H1 (cell line): ENCODE measurements around the gene NODAL. TPM values are rescaled to one million over a fixed set of nuclear protein-coding genes. Genes with fewer than 3 reads are reported as not detected.

Source experiments
- ASH2L ChIP-seq: fragments of 200-600, 300-600 bp; sonication (generic); IDR thresholded peaks from one replicate; pipeline ENCODE4 v1.7.1; 2017; ENCODE audit warnings: low read length
- CHD1 ChIP-seq: IDR thresholded peaks from 2 replicates; pipeline ENCODE4 v1.6.1; 2012; ENCODE audit warnings: low read depth, low read length, improper control_type of control experiment
- EP300 ChIP-seq, 2 experiments: IDR thresholded peaks; 1 replicate in 1 of 2; 2 replicates in 1 of 2; pipeline ENCODE4 v1.6.1; 2011 to 2012; ENCODE audit warnings: low read depth in 2 of 2, low read length in 2 of 2, mild to moderate bottlenecking in 2 of 2, borderline replicate concordance in 1 of 2, inconsistent platforms in 1 of 2, moderate library complexity in 1 of 2
- FOSL1 ChIP-seq: IDR thresholded peaks from 2 replicates; pipeline ENCODE4 v1.6.1; 2011; ENCODE audit warnings: mild to moderate bottlenecking, low read depth, low read length, moderate library complexity; ENCODE audit not compliant: insufficient read depth
- SIRT6 ChIP-seq: IDR thresholded peaks from one replicate; pipeline ENCODE4 v1.7.1; 2012; ENCODE audit warnings: low read length, inconsistent platforms
- SRF ChIP-seq: IDR thresholded peaks from 2 replicates; pipeline ENCODE4 v1.6.1; 2011; ENCODE audit warnings: mild to moderate bottlenecking, low read depth, low read length, moderate library complexity
- TAF7 ChIP-seq: optimal IDR thresholded peaks from 2 replicates; pipeline ENCODE3; 2011; ENCODE audit warnings: low read depth, mild to moderate bottlenecking, inconsistent platforms, low read length, moderate library complexity, borderline replicate concordance
- TBP ChIP-seq: IDR thresholded peaks from 2 replicates; pipeline ENCODE4 v1.6.1; 2011; ENCODE audit warnings: low read depth, low read length, improper control_type of control experiment
- YY1 ChIP-seq: IDR thresholded peaks from 2 replicates; pipeline ENCODE4 v1.6.1; 2011; ENCODE audit warnings: low read depth, mild to moderate bottlenecking, low read length
- polyA plus RNA-seq, 7 experiments: library from polyadenylated mRNA; depleted of rRNA in 3 of 7; stranded (reverse) in 5 of 7; unstranded in 2 of 7; fragments of >200 nt in 5 of 7; fragments of 200-250 nt in 2 of 7; gene quantifications; 1 replicate in 5 of 7; 2 replicates in 1 of 7; 4 replicates in 1 of 7; pipeline versions ENCODE4 v1.2.1 to v1.2.3, GENCODE V29; 2011 to 2013; ENCODE audit warnings: missing spikeins in 2 of 7, mixed read lengths in 2 of 7
- total RNA-seq: library from RNA; stranded (reverse); fragmentation: NEBNext Ultra II Directional; extraction: Animal tissue kit (Norgen Biotek cat#: 25700); gene quantifications from 2 replicates; pipeline ENCODE4 v1.2.1, GENCODE V29; 2021
- TF ChIP-seq, protein P1 (sequence below): fragments of 300-600 bp; sonication (generic); IDR thresholded peaks from 2 replicates; pipeline ENCODE4 v1.7.1; 2012; ENCODE audit warnings: low read length, moderate library complexity, mild to moderate bottlenecking, inconsistent platforms; ENCODE audit not compliant: insufficient replicate concordance

NODAL gene
- total and polyA plus RNA-seq, 2 of the 8 experiments (the other 6 are each of a cell fraction or from before 2014, with no cell fraction given), result 2.0 to 7.3 TPM

DNA sequence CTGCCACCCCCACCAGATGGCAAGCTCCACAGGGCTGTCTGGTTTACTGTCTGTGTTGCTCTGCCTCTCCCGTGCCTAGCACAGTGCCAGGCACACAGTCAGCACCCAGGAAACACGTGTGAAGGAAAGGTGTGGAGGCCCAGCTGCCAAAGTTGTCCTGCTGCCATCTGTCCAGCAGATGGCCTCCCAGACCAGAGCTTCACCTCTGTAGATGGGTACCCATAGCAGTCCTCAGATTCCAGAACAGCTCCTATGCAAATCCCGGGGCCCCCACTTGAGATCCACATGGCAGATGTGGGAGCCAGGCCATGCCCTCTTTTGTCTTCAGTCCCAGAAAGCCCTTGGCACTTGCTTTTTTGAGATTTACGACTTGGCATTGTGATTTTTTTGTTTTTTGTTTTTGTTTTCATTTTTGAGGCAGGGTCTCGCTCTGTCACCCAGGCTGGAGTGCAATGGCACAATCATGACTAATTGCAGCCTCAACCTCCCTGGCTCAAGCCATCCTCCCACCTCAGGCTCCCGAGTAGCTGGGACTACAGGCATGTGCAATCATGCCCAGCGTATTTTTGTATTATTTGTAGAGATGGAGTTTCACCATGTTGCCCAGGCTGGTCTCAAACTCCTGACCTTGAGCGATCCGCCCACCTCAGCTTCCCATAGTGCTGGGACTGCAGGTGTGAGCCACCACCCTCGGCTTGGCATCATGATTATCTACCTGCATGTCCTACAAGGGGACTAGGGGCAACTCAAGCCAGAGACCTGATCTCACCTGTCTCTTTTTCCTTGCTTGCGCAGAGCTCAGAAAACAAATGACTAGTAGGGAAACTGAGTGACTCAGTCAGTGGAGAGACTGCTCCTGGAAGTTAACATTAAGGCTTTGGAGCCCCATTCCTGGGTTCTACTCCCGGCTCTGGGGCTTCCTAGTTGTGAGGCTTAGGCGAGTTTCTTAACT, 20.2 kb upstream of the NODAL start (continued):
- TF ChIP-seq YY1 (0 out of 2 replicates have a peak, but pooled peaks have one; percentile 35), TAF7 (no peak), FOSL1 (no peak), TBP (no peak), EP300 (IDR thresholded peaks at IDR 0.05; ENCODE audit: borderline replicate concordance in 1 of 2, low read depth in 2 of 2, low read length in 2 of 2) (no peak), CHD1 (no peak), SIRT6 (no peak), SRF (no peak), ASH2L (no peak)
- TF ChIP-seq, protein P1, sequence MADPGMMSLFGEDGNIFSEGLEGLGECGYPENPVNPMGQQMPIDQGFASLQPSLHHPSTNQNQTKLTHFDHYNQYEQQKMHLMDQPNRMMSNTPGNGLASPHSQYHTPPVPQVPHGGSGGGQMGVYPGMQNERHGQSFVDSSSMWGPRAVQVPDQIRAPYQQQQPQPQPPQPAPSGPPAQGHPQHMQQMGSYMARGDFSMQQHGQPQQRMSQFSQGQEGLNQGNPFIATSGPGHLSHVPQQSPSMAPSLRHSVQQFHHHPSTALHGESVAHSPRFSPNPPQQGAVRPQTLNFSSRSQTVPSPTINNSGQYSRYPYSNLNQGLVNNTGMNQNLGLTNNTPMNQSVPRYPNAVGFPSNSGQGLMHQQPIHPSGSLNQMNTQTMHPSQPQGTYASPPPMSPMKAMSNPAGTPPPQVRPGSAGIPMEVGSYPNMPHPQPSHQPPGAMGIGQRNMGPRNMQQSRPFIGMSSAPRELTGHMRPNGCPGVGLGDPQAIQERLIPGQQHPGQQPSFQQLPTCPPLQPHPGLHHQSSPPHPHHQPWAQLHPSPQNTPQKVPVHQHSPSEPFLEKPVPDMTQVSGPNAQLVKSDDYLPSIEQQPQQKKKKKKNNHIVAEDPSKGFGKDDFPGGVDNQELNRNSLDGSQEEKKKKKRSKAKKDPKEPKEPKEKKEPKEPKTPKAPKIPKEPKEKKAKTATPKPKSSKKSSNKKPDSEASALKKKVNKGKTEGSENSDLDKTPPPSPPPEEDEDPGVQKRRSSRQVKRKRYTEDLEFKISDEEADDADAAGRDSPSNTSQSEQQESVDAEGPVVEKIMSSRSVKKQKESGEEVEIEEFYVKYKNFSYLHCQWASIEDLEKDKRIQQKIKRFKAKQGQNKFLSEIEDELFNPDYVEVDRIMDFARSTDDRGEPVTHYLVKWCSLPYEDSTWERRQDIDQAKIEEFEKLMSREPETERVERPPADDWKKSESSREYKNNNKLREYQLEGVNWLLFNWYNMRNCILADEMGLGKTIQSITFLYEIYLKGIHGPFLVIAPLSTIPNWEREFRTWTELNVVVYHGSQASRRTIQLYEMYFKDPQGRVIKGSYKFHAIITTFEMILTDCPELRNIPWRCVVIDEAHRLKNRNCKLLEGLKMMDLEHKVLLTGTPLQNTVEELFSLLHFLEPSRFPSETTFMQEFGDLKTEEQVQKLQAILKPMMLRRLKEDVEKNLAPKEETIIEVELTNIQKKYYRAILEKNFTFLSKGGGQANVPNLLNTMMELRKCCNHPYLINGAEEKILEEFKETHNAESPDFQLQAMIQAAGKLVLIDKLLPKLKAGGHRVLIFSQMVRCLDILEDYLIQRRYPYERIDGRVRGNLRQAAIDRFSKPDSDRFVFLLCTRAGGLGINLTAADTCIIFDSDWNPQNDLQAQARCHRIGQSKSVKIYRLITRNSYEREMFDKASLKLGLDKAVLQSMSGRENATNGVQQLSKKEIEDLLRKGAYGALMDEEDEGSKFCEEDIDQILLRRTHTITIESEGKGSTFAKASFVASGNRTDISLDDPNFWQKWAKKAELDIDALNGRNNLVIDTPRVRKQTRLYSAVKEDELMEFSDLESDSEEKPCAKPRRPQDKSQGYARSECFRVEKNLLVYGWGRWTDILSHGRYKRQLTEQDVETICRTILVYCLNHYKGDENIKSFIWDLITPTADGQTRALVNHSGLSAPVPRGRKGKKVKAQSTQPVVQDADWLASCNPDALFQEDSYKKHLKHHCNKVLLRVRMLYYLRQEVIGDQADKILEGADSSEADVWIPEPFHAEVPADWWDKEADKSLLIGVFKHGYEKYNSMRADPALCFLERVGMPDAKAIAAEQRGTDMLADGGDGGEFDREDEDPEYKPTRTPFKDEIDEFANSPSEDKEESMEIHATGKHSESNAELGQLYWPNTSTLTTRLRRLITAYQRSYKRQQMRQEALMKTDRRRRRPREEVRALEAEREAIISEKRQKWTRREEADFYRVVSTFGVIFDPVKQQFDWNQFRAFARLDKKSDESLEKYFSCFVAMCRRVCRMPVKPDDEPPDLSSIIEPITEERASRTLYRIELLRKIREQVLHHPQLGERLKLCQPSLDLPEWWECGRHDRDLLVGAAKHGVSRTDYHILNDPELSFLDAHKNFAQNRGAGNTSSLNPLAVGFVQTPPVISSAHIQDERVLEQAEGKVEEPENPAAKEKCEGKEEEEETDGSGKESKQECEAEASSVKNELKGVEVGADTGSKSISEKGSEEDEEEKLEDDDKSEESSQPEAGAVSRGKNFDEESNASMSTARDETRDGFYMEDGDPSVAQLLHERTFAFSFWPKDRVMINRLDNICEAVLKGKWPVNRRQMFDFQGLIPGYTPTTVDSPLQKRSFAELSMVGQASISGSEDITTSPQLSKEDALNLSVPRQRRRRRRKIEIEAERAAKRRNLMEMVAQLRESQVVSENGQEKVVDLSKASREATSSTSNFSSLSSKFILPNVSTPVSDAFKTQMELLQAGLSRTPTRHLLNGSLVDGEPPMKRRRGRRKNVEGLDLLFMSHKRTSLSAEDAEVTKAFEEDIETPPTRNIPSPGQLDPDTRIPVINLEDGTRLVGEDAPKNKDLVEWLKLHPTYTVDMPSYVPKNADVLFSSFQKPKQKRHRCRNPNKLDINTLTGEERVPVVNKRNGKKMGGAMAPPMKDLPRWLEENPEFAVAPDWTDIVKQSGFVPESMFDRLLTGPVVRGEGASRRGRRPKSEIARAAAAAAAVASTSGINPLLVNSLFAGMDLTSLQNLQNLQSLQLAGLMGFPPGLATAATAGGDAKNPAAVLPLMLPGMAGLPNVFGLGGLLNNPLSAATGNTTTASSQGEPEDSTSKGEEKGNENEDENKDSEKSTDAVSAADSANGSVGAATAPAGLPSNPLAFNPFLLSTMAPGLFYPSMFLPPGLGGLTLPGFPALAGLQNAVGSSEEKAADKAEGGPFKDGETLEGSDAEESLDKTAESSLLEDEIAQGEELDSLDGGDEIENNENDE, result no peak
